GM18870 (cell line): ENCODE results near the gene AXDND1.
"Not testable (repeated sequence)": the region's sequence is repeated elsewhere in the genome, so short reads cannot be mapped to it uniquely, and the experiment has no call there.

Experiments used
- ATAC-seq: cut with Tn5 transposase; IDR thresholded peaks from one replicate; pipeline ENCODE4 v1.9.1; 2021; ENCODE audit warnings: moderate library complexity; ENCODE audit not compliant: unreplicated experiment

AXDND1 gene

DNA sequence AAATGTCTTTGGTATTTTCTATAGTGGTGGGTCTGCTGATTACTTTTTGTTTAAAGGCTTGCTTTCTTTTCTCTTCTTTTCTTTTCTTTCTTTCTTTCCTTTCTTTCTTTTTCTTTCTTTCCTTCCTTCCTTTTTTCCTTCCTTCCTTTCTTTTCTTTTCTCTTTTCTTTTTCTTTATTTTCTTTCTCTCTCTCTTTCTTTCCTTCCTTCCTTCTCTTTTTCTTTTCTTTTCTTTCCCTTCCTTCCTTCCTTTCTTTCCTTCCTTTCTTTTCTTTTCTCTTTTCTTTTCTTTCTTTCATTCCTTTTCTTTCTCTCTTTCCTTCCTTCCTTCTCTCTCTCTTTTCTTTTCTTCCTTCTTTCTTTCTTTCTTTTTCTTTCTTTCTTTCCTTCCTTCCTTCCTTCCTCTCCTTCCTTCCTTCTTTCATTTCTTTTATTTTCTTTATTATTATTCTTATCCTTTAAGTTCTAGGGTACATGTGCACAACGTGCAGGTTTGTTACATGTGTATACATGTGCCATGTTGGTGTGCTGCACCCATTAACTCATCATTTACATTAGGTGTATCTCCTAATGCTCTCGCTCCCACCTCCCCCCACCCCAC, 93.9 kb downstream of the AXDND1 start:
- ATAC-seq = not testable (repeated sequence)

DNA sequence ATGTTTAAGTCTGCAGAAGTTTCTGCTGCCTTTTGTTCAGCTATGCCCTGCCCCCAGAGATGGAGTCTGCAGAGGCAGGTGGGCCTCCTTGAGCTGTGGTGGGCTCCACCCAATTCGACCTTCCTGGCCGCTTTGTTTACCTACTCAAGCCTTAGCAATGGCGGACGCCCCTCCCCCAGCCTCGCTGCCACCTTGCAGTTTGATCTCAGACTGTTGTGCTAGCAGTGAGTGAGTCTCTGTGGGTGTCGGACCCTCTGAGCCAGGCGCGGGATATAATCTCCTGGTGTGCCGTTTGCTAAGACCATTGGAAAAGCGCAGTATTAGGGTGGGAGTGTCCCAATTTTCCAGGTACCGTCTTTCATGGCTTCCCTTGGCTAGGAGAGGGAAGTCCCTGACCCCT, 99.9 kb downstream of the AXDND1 start:
- ATAC-seq = not testable (repeated sequence)

DNA sequence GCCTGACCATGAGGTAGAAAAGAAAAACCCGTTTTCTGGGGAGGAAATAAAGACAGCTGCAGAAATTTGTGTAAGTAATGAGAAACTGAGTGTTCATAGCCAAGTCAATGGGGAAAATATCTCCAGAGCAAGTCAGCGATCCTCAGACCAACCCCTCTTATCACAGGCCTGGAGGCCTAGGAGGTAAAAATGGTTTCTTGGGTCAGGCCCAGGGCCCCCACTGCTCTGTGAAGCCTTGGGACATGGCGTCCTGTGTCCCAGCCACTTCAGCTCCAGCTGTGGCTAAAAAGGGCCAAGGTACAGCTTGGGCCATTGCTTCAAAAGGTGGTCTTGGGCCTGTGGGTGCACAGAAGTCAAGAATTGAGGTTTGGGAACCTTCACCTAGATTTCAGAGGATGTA, 108.9 kb downstream of the AXDND1 start:
- ATAC-seq = no peak

DNA sequence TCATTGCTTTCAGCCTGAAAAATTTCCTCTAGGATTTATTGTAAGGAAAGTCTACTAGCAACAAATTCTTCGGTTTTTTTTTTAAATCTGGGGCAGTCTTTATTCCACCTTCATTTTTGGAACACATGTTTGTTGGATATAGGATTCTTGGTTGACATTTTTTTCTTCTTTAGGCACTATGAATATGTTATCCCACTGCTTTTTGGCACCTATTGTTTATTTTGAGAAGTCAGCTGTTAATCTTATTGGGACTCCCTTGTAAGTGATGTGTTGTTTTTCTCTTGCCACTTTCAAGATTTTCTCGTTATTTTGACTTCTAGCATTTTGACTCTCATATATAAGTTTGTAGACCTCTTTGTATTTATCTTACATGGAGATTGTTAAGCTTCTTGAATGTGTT, 110.7 kb downstream of the AXDND1 start:
- ATAC-seq = no peak

DNA sequence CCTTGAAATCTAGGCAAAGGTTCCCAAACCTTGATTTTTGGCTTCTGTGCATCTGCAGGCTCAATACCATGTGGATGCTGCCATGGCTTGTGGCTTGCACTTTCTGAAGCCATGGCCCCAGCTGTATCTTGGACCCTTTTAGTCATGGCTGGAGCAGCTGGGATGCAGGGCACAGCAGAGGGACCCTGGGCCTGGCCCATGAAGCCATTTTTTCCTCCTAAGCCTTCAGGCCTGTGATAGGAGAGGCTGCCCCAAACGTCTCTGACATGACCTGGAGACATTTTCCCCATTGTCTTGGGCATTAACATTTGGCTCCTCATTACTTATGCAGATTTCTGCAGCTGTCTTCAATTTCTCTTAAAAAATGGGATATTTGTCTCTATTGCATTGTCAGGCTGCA, 112.6 kb downstream of the AXDND1 start:
- no peak for ATAC-seq

DNA sequence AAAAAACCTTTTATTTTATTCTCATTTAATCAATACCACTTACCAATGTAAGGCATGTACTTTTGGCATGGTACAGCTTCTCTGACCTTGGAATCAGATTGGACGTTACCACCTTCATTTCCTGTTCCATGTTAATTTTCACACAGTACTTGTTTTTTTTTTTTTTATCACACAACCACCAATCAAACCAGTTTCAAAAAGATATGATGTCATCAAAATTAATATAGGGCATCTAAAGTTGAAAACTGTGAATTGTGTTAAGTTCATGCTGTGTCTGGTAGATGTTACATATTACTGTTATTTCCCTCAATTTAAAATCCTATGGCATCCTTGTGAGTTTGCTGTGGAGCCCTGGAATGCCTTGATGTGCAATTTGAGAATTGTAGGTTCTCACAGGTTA, 124.8 kb downstream of the AXDND1 start:
- ATAC-seq = no peak

DNA sequence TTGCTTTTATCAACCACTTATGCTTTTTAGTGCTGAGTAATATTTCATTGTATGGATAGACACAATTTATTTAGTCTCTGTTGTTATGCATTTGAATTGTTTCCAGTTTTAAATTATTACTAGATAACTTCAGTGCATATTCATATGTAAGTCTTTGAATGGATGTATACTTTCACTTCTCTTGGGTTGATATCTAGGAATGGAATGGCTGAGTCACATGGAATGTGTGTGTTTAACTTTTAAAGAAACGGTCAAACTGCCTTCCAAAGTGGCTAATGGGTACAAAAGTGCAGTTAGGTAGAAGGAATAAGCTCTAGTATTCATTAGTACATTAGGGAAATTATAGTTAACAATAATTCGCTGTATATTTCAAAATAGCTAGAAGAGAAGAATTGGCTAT, 127.6 kb downstream of the AXDND1 start:
- ATAC-seq = no peak

DNA sequence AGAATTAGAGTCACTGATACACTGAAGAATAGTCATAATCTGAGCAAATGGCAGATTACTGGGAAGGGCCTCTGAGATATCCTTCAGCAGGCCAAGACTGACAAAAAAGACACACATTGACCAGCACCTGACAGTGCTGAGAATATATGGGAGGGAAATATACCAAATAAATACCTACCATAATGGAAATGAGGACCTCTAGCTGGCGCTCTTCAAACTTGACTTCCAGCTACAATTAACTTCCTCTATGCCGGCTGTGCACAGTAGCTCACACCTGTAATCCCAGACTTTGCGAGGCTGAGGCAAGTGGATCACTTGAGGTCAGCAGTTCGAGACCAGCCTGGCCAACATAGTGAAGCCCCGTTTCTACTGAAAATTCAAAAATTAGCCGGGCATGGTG, 140.4 kb downstream of the AXDND1 start:
- no peak for ATAC-seq

DNA sequence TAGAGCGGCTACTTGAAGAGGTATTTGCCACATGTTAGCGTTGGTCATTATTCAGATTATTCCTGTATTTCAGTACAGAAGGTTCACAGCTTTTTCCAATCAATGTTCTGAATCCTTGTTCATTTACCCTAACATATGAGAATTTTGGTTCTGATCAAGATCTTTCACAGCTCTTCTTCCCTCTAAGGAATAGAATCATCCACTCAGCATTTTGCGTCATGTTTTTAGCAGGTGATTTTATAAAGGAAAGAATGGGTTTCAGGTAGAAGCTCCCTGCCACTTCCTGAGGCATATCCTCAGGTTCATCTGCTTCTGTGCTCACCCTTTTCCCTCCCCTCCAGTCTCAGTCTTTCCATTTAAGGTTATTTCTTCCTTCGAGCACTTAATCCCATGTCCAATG, 143.6 kb downstream of the AXDND1 start:
- no peak for ATAC-seq

DNA sequence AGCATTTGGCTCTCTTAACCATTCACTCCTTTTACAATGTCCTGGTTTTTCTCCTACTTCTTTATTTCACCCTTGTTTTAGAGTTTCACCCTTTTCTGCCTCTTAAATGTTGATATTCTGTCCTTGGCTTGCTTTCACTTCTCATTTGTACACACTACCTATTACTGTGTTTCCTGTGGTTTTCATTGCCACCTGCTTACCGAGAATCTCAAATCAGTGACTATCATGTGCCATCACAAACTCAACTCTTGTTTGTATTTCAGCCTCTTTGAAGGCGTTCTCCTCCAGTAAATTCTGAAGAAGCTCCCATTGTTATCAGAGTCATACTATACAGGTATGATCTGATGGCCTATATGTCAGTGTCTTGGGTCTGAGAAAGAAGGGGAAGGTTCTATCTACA, 144.3 kb downstream of the AXDND1 start:
- peak; percentile 82 for ATAC-seq

DNA sequence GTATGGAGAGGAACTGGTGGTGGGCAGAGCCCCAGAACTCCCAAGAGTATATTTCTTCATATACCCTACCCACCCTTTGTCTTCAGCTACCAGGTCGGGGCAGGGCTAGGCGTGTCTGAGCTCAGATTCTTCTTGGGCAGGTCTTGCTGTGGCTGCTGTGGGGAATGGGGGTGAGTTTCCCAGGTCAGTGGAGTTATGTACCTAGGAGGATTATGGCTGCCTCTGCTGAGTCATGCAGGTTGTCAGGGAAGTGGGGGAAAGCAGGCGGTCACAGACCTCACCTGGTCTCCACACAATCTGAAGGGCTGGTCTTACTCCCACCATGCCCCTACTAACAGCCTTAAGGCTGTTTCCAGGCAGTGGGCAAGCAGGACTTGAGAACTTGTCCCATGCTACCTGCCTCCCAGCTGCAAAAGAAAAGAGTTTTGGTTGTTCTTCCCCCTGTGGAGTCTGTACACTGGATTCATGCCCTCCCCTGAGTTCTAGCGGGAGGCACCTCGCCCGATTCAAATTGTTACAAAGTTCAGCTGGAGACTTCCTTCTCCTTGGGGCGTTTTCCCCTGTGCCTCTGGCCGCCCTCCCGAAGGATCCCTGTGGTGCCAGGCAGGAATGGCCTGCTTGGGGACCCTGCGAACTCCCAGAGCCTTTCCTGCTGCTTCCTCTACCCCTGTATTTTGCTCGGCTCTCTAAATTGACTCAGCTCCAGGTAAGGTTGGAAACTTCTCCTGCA, 151.4 kb downstream of the AXDND1 start:
- no peak for ATAC-seq

DNA sequence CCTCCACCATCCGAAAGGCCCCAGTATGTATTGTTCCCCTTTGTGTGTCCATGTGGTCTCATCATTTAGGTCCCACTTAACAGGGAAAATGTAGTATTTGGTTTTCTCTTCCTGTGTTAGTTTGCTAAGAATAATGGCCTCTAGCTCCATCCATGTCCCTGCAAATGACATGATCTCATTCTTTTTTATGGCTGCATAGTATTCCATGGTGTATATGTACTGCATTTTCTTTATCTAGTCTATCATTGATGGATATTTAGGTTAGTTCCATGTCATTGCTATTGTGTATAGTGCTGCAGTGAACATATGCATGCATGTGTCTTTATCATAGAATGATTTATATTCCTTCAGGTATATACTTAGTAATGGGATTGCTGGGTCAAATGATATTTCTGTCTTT, 152.8 kb downstream of the AXDND1 start:
- ATAC-seq = not testable (repeated sequence)

DNA sequence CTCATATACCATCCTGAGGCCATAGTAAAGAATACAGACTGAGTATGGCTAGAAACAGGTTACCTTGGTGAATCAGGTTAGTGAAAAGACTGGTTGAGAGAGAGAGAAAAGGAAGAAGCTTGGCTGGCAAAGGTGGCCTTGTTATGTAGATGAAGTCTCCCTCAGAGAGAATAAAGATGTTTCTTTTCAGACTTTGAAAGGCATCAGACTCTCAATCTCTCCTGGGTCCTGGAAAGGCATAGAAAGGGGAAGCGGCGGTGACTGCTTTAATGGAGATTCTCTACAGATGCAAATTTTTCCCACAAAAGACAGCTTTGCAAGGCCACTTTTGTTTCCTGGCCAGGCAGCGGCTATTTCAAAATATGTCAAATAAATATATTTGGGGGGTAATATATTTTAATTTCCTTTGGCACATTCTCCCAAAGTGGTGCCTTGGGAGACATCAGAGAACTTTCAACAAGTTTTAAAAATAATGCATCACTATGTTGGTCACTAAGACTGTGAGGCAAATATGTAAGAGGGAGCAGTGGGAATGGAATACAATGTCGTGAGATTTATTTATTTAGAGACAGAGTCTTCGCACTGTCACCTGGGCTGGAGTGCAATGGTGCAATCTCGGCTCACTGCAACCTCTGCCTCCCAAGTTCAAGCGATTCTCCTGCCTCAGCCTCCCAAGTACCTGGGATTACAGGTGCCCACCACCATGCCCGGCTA, 163.9 kb downstream of the AXDND1 start:
- ATAC-seq = no peak

DNA sequence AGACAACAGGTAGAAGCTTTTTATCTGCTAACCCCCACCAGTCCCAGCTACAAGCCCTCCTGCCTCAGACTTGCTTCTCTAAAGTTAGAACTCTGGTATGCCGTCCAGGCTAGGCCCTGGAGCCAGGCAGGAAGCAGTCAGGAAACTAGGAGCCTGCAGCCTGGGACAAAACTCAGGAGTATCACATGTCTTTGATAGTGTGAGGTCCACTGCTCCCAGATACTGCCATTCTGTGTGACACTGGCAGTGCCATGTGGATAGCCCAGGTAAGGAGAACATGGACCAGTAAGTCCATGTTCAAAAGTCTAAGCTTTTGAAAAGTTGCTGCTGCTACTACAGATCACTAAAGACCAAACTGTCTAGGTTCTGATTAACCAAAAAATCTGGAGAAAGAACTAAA, 164.6 kb downstream of the AXDND1 start:
- ATAC-seq = no peak

DNA sequence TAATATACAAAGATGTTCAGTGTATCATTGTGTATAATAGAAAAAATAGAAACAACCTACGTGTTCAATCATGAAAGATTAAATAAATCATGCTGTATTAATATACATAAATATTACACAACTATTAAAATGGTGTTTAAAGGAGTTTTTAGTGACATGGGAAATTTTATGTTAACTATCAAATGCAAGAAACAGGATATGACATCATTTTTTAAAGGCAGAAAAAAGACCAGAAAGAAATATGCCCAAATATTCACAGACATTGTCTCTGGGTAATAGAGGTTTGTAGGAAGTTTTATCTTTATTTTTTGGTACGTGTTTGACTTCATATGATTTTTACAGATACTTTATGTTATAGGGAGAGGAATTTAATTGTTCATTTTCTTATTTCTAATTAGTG, 176.0 kb downstream of the AXDND1 start:
- no peak for ATAC-seq

DNA sequence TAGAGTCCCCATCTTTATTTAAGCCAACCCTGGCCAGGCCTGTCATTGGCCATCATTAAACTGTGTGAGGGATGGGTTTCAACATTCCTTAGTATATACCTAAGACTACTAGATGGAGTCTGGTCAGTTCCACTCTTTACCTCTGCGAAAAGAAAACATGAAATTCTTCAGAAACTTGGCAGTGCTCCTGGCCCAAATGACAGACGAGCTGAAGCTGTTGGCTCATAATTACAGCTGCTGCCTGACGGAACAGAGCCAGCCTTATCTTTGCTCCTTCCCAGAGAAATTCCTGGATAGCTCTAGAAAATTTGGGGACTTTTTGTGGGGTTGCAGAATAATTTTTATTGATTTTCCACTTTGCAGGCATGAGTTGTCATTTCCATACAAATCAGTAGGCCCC, 179.6 kb downstream of the AXDND1 start:
- no peak for ATAC-seq

DNA sequence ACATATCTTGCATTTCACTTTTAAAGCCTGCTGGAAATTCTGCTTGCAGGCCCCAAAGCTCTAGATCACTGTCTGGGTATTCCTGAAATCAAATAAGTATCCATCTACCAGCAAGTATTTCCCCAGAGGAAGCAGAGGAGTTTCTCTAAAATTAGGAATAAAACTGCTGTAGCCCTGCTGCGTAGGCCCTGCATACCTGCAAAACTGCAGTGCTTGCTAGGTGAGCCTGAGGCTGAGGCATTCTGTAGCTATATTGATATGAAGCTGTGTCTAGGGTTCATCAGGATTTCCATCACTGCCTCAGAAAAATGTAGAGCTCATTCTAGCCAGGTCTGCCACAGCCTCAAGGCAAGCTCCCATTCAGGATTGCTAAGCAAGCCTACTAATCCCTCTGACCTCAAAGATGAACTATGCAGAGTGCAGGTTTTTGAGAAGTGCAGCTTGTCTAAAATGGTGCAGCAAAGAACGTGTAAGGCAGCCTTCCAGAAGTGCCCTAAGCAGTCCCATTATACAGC, 181.3 kb downstream of the AXDND1 start:
- ATAC-seq = no peak

DNA sequence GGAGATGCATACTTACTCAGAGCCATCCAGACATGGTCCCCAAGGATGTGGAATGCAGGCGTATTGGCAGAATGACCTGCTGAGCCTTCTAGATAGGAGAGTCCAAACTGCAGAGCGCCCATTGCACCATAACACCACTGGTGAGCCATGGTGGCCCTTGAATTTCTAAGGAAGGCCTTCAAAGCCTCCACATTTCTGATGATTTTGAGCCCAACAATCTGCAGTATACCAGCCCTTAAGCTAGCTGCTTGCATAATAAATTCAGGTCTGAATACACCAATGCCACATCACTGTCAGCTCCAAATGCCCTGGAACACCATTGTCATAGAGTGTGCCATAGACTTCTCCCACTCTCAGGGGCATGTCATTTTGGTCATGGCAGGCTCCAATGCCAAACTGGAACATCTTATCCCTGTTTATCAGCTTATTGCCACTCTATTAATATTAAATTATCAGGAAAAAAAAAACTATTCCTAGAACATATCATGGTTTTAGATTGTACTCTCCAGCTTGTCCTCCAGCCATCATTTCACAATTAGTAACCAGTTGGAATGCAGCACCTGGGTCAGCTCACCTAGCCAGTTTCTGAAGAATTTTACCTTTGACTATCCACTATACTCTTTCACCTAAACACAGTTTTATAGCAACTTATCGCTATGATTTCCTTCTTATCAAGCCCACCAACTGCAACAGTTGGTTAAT, 183.0 kb downstream of the AXDND1 start:
- ATAC-seq = no peak

DNA sequence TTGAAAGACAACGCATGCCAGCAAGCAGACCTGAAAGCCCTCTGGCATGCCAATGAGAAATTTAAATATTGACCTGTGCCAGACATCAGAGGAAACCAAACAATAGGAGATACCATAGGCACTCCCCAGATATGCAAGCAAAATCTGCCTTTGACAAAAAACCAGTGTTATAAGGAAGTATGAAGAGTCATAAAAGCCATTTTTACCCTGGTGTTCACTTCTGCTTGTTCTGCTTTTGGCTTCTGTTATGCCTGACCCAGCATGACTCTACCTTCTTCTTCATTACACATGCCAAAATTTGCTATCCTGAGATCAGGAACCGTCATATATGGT, 183.6 kb downstream of the AXDND1 start:
- no peak for ATAC-seq

DNA sequence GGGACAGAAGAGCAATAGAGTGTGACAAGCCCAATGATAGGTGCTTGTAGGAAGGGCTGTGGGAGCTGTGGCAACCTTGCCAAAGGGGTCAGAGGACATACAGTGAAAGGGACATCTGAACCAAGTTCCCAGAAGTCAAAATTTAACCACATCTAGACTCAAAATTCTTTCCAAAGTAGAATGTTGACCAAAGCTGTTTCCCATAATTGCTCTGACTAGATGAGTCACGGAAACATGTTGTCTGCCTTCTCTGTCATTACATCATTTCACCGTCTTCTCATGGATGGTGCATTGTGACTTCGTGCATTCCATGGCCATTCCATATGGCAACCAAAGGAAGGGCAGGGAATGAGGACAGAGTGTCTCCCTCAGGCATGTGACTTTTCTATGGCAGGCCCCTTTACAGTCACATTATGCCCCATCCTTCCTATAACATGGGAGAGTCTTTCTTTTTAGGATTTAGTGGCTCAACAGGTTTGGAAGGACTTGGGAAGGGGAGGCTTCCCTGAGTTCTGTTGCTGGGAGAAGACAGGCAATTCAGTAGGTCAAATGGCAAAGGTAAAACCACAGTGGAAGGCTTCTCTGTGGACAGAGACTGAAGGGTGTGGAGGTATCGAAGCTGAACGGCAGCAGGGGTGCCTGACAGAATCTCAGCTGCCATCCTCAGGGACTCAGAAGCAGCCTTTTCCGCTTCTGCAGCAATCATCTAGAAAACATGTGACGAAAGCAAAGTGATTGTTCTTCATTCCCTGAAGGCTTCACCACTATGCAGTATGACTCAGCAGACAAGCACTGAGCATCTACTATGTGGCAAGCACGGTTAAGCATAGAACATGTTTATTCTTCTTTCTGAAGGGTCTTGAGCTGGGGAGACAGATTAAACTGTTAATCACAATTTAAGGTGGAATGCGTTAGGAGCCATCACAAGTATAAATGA, 185.2 kb downstream of the AXDND1 start:
- ATAC-seq = no peak

DNA sequence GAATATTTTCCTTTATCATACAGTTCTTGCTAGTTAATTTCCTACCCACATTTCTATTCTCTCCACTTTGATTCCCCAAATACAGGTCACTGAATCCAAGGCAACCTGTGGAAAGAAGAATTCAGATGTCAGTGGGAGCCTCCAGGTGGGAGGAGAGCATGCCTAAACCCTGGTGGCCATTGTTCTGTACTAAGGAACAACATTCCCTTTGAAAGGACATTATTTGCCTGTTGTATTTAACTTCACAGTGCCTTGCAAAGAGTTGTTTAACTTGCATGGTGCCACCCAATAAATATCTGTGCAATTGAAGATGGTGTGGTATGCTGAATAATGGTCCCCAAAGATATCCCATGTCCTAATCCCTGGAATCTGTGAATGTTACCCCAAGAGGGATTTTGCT, 188.7 kb downstream of the AXDND1 start:
- ATAC-seq = no peak
